ENCODE data around the gene SRSF2.

Gene SRSF2

GRCh38 chr17:76718516-76718915, 18.6 kb downstream of the SRSF2 start:
- TF ChIP-seq CTCF (IDR thresholded peaks at IDR 0.05; ENCODE audit: low read depth, low read length), result no peak
- no peak for DNase-seq (ENCODE audit: low read depth in 2 of 2)
- H3K4me3 ChIP-seq (replicated peaks in 1 of 2; ENCODE audit: low read depth in 2 of 2, low read length in 2 of 2), result no peak overlapping the region

GRCh38 chr17:76716839-76717215, 20.3 kb downstream of the SRSF2 start:
- DNase-seq (ENCODE audit: low read depth in 2 of 2), result peak; percentile 95 to 98
- no peak for TF ChIP-seq CTCF (IDR thresholded peaks at IDR 0.05; ENCODE audit: low read depth, low read length)
- peak overlapping the region in 1 of 2 donors; percentile 40 for H3K4me3 ChIP-seq (replicated peaks in 1 of 2; ENCODE audit: low read depth in 2 of 2, low read length in 2 of 2)

DNA sequence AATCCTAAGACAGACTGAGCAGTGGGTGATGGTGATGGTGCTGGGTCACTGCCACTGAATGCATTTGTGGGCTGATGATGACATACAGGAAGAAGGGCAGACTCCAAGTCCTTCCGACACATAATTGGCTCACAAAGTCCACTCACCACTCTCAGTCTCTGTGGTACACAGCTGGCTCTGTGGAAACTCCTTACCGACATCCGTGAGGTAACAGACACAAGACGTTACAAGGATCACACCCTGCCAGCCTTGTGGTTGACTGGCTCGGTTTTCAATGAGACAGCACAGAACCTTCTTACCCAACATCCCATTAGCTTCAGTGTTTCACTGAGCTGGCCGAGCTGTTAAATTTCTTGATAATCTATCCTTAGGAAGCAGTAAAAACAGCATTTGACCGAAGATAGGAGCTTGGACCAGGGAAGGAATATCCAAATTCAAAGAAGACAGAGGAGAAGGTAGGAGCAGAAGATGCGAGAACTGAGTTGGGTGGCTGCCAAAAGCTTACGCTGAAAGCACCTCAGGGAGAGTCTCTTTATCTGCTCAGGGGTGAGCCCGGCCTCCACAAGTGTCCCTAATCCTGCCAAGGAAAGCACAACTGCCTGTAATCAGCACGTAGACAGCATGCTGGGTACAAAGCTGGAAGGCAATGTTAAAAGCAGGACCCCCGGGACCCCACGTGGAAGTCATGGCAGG, 20.8 kb downstream of the SRSF2 start:
- H3K4me3 ChIP-seq (replicated peaks in 1 of 2; ENCODE audit: low read depth in 2 of 2, low read length in 2 of 2), result peak overlapping the region in 1 of 2 donors; percentile 40
- peak; percentile 99 to 100 for DNase-seq (ENCODE audit: low read depth in 2 of 2)
- no peak for TF ChIP-seq CTCF (IDR thresholded peaks at IDR 0.05; ENCODE audit: low read depth, low read length)

GRCh38 chr17:76715496-76715830, 21.7 kb downstream of the SRSF2 start:
- H3K4me3 ChIP-seq (replicated peaks in 1 of 2; ENCODE audit: low read depth in 2 of 2, low read length in 2 of 2), result no peak overlapping the region
- no peak for DNase-seq (ENCODE audit: low read depth in 2 of 2)

DNA sequence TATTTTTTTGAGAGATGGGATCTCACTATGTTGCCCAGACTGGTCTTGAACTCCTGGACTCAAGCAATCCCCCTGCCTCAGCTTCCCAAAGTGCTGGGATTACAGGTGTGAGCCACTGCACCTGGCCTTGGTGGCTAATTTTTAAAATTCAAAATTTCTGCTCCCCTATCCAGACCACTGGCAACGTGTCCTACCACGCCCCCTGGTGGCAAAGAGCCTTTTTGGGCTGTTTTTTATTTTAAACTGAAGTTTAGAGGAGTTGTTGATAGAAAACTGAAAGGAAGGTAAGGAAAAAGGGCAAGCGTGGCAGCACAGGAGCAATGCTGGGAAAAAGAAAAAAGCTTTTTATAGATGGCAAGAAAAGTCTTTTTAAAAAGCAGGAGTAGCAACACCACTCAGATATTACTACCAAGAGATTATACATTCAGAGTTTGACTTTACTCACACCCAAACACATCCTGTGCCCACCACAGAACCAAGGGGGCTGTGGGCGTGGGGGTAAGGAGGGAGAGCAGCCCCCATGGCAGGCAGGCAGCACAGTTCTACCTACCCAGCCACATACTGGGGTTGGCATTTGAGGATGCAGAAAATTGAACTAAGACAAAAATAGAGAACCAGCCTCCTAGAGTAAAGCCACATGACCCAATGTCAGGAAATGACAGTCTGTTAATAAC, 22.2 kb downstream of the SRSF2 start:
- peak; percentile 70 to 72 for DNase-seq (ENCODE audit: low read depth in 2 of 2)
- TF ChIP-seq CTCF (IDR thresholded peaks at IDR 0.05; ENCODE audit: low read depth, low read length), result peak; percentile 77
- H3K4me3 ChIP-seq (replicated peaks in 1 of 2; ENCODE audit: low read depth in 2 of 2, low read length in 2 of 2), result no peak overlapping the region

More at GRCh38 chr17:76715496-76715830, 21.7 kb downstream of the SRSF2 start:
- TF ChIP-seq CTCF (IDR thresholded peaks at IDR 0.05; ENCODE audit: low read depth, low read length), result no peak

DNA sequence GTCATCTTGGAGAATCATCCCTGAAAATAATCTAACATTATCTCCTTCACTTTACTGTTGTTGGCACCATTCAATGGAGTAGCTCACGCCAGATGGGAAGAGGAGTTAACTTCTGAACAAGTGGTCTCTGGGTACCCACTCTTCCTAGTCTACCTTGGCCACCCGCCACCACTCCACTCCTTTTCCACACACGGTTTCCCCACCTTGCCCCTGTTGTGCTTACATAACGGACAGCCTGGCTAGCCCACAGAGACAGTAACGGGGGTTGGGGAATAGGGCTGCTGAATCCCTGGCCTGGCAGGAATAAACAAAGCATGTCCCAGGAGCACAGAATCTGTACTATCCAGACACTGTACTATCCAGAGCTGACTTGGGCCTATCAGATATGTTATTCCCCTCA, 22.8 kb downstream of the SRSF2 start:
- TF ChIP-seq CTCF (IDR thresholded peaks at IDR 0.05; ENCODE audit: low read depth, low read length), result no peak
- no peak overlapping the region for H3K4me3 ChIP-seq (replicated peaks in 1 of 2; ENCODE audit: low read depth in 2 of 2, low read length in 2 of 2)
- DNase-seq (ENCODE audit: low read depth in 2 of 2), result no peak

All from cardiac fibroblast (primary cell).